Activated T-helper 2 cell treated with anti-CD3 and anti-CD28 coated beads, Interferon-gamma antibody, Interleukin-2, Interleukin-4, amounts not matched to agents 10 μg/mL and 5 μg/mL and 100 μg/mL, durations not matched to agents 14 hours and 24 hours and 36 hours (primary cell): ENCODE measurements around the gene PAN3. TPM values are rescaled to one million over a fixed set of nuclear protein-coding genes. Genes with fewer than 3 reads are reported as not detected.
A peak's percentile ranks its signal among the peaks of the same experiment; 100 is the strongest.

Source experiments
- DNase-seq: peaks from one replicate; pipeline ENCODE4 v3.0.0; 2021; ENCODE audit warnings: low spot score
- H3K27ac Mint-ChIP-seq: one replicate; pipeline ENCODE4 v1.8.0; 2021; ENCODE audit warnings: mixed read lengths
- H3K27me3 Mint-ChIP-seq: one replicate; pipeline ENCODE4 v1.8.0; 2021; ENCODE audit warnings: low read depth, mixed read lengths
- H3K36me3 Mint-ChIP-seq: one replicate; pipeline ENCODE4 v1.8.0; 2021; ENCODE audit warnings: low read depth, mixed read lengths
- H3K4me1 Mint-ChIP-seq: one replicate; pipeline ENCODE4 v1.8.0; 2021; ENCODE audit warnings: low read depth, mixed read lengths
- H3K4me3 Mint-ChIP-seq: one replicate; pipeline ENCODE4 v1.8.0; 2021; ENCODE audit warnings: low read depth, mild to moderate bottlenecking, moderate library complexity, mixed read lengths
- H3K9me3 Mint-ChIP-seq: one replicate; pipeline ENCODE4 v1.8.0; 2021; ENCODE audit warnings: mixed read lengths
- intact Hi-C: fragments of 100-400 bp; cut with micrococcal nuclease; formaldehyde crosslinking; loops from one replicate; pipeline ENCODE4 v1.15.1; 2023
- total RNA-seq: library from RNA; stranded (reverse); gene quantifications from 2 replicates; pipeline ENCODE4 v1.2.3, GENCODE V29; 2022

Gene PAN3
- total RNA-seq, 1 donor from 2014 or later = 35.6 TPM

DNA sequence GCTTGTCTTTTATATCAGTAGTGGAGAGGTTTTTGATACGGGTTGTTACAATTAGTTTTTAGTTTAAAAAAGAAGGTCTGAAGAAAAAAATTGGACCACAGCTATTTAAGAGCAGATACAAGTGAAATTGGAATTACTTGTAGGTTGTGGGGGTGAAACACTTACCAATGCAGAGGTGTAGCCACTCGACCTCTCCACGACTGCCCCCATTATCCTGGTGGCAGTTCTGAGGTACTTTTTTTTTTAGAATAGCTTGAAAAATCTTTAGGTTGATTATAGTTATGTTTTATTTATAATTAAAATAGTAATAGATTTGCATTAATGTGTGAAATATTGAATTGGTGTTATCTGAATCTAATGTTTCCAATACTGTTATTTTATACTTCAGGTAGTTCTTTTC lies 60.7 kb downstream of the PAN3 start:
- Mint-ChIP-seq H3K4me3 (no peak overlapping the region), H3K27me3 (no peaks in the 10 kb centered on the region), H3K36me3 (peaks cover 30% of the 10 kb centered on the region), H3K27ac (no peak overlapping the region), H3K4me1 (peaks cover 2% of the 10 kb centered on the region), H3K9me3 (no peaks in the 10 kb centered on the region)
- DNase-seq = no peak
- intact Hi-C loops = no loop called here

DNA sequence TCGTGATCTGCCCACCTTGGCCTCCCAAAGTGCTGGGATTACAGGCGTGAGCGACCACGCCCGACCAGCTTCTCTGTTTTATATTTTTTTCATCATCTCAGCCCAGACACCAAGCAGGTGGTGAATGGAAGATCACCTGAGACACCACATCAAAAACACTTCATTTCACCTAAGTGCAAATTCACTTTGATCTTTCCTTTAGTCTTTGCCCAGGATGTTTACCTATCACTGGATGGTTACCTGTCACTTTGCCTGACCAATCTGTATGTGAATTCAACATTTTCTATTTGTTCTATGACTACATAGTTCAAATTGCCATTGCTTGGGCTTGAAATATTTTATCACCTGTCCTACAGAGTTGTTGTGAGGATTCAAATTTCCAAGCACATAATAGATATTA lies 65.7 kb downstream of the PAN3 start:
- intact Hi-C loops = no loop called here

GRCh38 chr13:28204690-28205443 lies 66.5 kb downstream of the PAN3 start:
- H3K27ac Mint-ChIP-seq = peak overlapping the region; percentile 39
- no peak for DNase-seq
- H3K4me3 Mint-ChIP-seq = no peak overlapping the region
- peaks cover 53% of the 10 kb centered on the region for H3K36me3 Mint-ChIP-seq
- no peaks in the 10 kb centered on the region for H3K27me3 Mint-ChIP-seq
- H3K9me3 Mint-ChIP-seq = no peaks in the 10 kb centered on the region
- intact Hi-C loops = loop anchor here (1.0 kb wide), 2 partner anchors 63 to 66 kb away; no protein-coding TSS in a partner anchor
- peaks cover 18% of the 10 kb centered on the region for H3K4me1 Mint-ChIP-seq

More for the DNA sequence above, 65.7 kb downstream of the PAN3 start:
- H3K27ac Mint-ChIP-seq = no peak overlapping the region
- no peak for DNase-seq
- H3K4me3 Mint-ChIP-seq = no peak overlapping the region
- peaks cover 18% of the 10 kb centered on the region for H3K4me1 Mint-ChIP-seq
- no peaks in the 10 kb centered on the region for H3K9me3 Mint-ChIP-seq
- no peaks in the 10 kb centered on the region for H3K27me3 Mint-ChIP-seq
- H3K36me3 Mint-ChIP-seq = peaks cover 49% of the 10 kb centered on the region

DNA sequence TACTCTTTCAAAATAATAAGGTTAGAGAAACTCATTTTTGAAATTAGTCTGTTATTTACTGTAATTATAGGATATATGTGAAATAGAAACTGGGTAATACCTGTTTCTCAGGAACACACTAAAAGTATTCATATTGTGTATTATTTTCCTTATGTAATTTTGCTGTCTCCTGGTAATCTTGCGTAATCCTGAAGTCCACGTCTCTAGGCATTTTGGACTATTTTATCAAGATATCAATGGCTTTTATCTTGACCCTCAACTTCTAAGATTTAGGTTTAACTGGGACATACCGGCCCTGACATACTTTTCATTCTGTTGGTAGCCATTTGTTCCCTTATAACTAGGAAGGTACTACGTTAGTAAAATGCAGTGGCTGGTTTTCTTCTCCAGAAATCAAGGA lies 80.3 kb downstream of the PAN3 start:
- Mint-ChIP-seq H3K9me3 (no peaks in the 10 kb centered on the region), H3K36me3 (peaks cover 24% of the 10 kb centered on the region)

DNA sequence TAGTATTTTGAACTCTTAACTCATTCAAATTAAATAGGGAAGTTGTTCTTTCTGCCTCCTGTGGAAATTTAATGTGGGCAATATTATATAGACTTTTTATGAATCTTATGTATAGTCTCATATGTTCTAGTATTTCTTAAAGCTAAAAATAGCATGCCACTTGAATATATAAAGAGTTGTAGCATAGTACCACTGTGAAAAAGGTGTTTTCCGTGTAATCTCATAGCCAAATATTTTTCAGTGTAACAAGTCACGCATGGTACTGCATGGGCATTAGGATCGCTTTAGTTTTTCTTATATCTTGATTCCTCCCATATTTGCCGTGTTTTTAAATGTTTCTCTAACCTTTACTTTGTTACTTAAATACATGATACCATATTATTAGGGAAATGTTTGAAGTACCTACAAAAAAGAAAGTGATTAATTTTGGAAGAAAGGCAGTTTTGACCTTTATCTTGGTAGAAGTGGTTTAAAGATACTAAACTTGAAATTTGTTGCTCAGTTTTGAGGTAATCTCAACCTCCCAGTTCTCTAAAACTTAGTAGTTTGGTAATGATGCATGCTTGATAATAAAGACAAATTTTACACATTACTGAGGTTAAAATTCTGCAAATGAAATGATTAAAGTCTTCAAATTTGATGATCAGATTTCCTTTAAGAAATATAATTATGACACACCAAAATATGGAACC lies 81.2 kb downstream of the PAN3 start:
- no peak for DNase-seq
- Mint-ChIP-seq H3K4me1 (peaks cover 10% of the 10 kb centered on the region), H3K27me3 (no peaks in the 10 kb centered on the region), H3K36me3 (peaks cover 17% of the 10 kb centered on the region), H3K27ac (no peak overlapping the region), H3K9me3 (no peaks in the 10 kb centered on the region), H3K4me3 (no peak overlapping the region)
- intact Hi-C loops = no loop called here

More for the DNA sequence above, 80.3 kb downstream of the PAN3 start:
- intact Hi-C loops = no loop called here
- DNase-seq = no peak
- Mint-ChIP-seq H3K27ac (no peak overlapping the region), H3K27me3 (no peaks in the 10 kb centered on the region), H3K4me1 (peaks cover 10% of the 10 kb centered on the region), H3K4me3 (no peak overlapping the region)

DNA sequence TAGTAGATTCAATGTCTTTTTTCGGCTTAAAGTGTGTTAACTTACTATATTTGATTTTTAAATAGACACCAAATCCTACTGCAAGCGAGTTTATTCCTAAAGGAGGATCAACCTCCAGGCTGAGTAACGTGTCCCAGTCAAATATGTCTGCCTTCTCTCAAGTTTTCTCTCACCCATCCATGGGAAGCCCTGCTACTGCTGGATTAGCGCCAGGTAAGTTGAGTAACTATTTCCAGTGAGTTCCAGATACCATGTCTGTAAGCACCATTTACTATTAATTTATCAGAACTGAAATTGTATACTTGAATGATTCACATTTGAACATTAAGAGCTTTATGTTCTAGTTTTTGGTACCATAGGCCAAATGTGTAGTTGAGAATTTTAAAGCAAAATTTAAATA lies 81.8 kb downstream of the PAN3 start:
- H3K4me1 Mint-ChIP-seq = peaks cover 10% of the 10 kb centered on the region
- no peaks in the 10 kb centered on the region for H3K9me3 Mint-ChIP-seq
- no peak overlapping the region for H3K4me3 Mint-ChIP-seq

GRCh38 chr13:28229522-28230411 lies 91.4 kb downstream of the PAN3 start:
- H3K9me3 Mint-ChIP-seq = no peaks in the 10 kb centered on the region
- H3K27ac Mint-ChIP-seq = no peak overlapping the region
- H3K4me3 Mint-ChIP-seq = no peak overlapping the region
- DNase-seq = no peak
- peaks cover 34% of the 10 kb centered on the region for H3K36me3 Mint-ChIP-seq
- no peaks in the 10 kb centered on the region for H3K27me3 Mint-ChIP-seq
- peaks cover 3% of the 10 kb centered on the region for H3K4me1 Mint-ChIP-seq
- intact Hi-C loops = no loop called here

More for the DNA sequence above, 81.8 kb downstream of the PAN3 start:
- DNase-seq = no peak
- intact Hi-C loops = no loop called here
- Mint-ChIP-seq H3K27me3 (no peaks in the 10 kb centered on the region), H3K27ac (no peak overlapping the region), H3K36me3 (peaks cover 15% of the 10 kb centered on the region)

DNA sequence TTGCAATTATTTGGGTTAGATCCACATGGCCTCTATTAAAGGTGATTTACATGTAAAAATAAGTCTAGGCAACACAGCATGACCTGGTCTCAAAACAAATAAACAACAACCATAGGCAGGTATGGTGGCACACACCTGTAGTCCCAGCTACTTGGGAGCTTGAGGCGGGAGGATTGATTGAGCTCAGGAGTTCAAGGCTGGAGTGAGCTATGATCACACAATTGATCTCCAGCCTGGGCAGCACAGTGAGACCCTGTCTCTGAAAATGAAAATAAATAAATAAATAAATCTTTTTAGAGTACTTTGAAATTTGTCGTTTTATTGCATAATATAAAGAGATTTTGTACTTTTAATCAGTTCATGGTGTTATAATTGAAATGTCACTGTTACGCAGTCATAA lies 93.3 kb downstream of the PAN3 start:
- Mint-ChIP-seq H3K27ac (no peak overlapping the region), H3K4me3 (no peak overlapping the region), H3K36me3 (peaks cover 32% of the 10 kb centered on the region), H3K4me1 (peaks cover 2% of the 10 kb centered on the region), H3K9me3 (no peaks in the 10 kb centered on the region), H3K27me3 (no peaks in the 10 kb centered on the region)
- no peak for DNase-seq
- intact Hi-C loops = no loop called here

- Mint-ChIP-seq H3K9me3 (no peaks in the 10 kb centered on the region), H3K27me3 (no peaks in the 10 kb centered on the region), H3K4me1 (no peaks in the 10 kb centered on the region), H3K27ac (no peak overlapping the region), H3K36me3 (peaks cover 34% of the 10 kb centered on the region), H3K4me3 (no peak overlapping the region)
- DNase-seq = no peak
- intact Hi-C loops = no loop called here
Measured at GRCh38 chr13:28237944-28238343, 99.6 kb downstream of the PAN3 start.

DNA sequence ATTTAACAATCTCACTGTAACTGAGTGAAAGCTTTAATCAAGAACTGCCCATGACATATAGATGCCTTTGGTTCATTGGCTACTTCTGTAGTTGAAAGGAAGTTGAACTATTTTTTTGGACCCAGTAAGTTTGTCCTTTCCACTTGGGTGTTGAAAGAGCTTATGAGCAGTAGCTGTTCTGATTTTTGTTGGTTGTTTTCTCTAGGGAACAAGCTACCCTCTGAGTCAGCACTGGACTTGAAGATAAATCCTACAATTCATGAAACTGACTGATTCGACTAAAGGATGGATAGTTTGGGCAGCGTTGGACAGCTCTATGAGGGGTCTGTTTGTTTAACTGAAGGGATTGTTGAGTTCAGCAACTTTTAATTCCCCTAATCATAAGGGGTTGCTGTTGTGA lies 101.0 kb downstream of the PAN3 start:
- no peak overlapping the region for H3K27ac Mint-ChIP-seq
- no peak for DNase-seq
- no peaks in the 10 kb centered on the region for H3K27me3 Mint-ChIP-seq
- no peaks in the 10 kb centered on the region for H3K9me3 Mint-ChIP-seq
- H3K36me3 Mint-ChIP-seq = peaks cover 36% of the 10 kb centered on the region
- intact Hi-C loops = no loop called here
- no peak overlapping the region for H3K4me3 Mint-ChIP-seq
- H3K4me1 Mint-ChIP-seq = no peaks in the 10 kb centered on the region

DNA sequence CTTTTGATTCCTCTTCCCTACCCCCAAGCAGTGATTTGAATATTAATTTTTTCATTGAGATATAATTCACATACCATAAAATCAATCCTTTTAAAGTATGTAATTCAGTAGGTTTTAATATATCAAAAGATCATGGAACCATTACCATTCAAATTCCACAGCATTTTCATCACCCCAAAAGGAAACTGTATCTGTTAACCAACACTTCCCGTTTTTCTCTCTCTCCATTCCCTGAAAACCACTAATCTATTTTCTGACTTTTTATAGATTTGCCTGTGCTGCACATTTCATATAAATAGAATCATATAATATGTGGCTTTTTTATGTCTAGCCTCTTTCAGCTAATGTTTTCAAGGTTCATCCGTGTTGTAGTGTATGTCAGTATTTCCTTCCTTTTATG lies 107.1 kb downstream of the PAN3 start:
- H3K9me3 Mint-ChIP-seq = peaks cover 12% of the 10 kb centered on the region
- no peak overlapping the region for H3K27ac Mint-ChIP-seq
- peaks cover 19% of the 10 kb centered on the region for H3K4me1 Mint-ChIP-seq
- H3K4me3 Mint-ChIP-seq = no peak overlapping the region
- no peak for DNase-seq
- no peaks in the 10 kb centered on the region for H3K27me3 Mint-ChIP-seq
- intact Hi-C loops = no loop called here
- H3K36me3 Mint-ChIP-seq = peaks cover 71% of the 10 kb centered on the region

DNA sequence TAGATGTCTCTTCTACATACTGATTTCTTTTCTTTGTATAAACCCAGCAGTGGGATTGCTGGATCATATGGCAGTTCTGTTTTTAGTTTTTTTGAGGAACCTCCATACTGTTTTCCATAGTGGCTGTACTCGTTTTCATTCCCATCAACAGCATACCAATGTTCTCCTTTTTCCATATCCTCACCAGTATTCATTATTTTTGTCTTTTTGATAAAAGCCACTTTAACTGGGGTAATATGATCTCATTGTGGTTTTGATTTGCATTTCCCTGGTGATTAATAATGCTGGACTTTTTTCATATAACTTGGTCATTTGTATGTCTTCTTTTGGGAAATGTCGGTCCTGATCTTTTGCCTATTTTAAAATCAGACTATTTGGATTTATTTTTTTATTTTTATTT lies 108.5 kb downstream of the PAN3 start:
- intact Hi-C loops = no loop called here
- Mint-ChIP-seq H3K27me3 (no peaks in the 10 kb centered on the region), H3K4me1 (peaks cover 29% of the 10 kb centered on the region), H3K27ac (no peak overlapping the region), H3K4me3 (no peak overlapping the region), H3K36me3 (peaks cover 76% of the 10 kb centered on the region), H3K9me3 (peaks cover 12% of the 10 kb centered on the region)
- DNase-seq = no peak
